ENCODE results near the gene PRPSAP1. TPM values are rescaled to one million over a fixed set of nuclear protein-coding genes. Genes with fewer than 3 reads are reported as not detected.

The PRPSAP1 gene
- total and polyA plus RNA-seq, 2 of the 8 experiments (the other 6 are each of a cell fraction or from before 2014, with no cell fraction given), result 32.0 to 54.2 TPM

GRCh38 chr17:76384222-76384986 lies 30.7 kb upstream of the PRPSAP1 start, which contains the start of gene SPHK1:
Gene SPHK1, plus strand, starts transcription at chr17:76384609. Its CDS starts 1,036 bp downstream, at chr17:76385645.
- no peak within 1 kb of the TSS; the same call in 1 of the 2 replicates for H2AFZ ChIP-seq (ENCODE audit: low read length)
- H3K4ac ChIP-seq (replicated peaks; ENCODE audit: insufficient read length, low read depth, low read length), result peak within 1 kb of the TSS; percentile 5
- H3K4me2 ChIP-seq (ENCODE audit: insufficient read depth in 1 of 2, low read depth in 2 of 2, low read length in 2 of 2), result peak within 1 kb of the TSS; percentile 92 to 95
- no peak within 1 kb of the TSS for H2BK20ac ChIP-seq (ENCODE audit: low read length)
- peak within 1 kb of the TSS; percentile 39 to 80 (median 60) for H3K4me3 ChIP-seq (ENCODE audit: extremely low read depth in 1 of 4, insufficient read depth in 2 of 4, low read depth in 3 of 4, low read length in 4 of 4)
- H3K9ac ChIP-seq (replicated peaks in 1 of 4; ENCODE audit: extremely low read depth in 1 of 4, low read depth in 3 of 4, low read length in 3 of 4), result no peak within 1 kb of the TSS
- H3K14ac ChIP-seq (ENCODE audit: insufficient read length), result no peak within 1 kb of the TSS
- no peaks in the 10 kb centered on the region for H3K79me2 ChIP-seq (ENCODE audit: control insufficient read depth in 1 of 2, insufficient read depth in 2 of 2, low read length in 2 of 2)
- no peak within 1 kb of the TSS for H3K56ac ChIP-seq (replicated peaks; ENCODE audit: insufficient read length, low read depth, low read length)
- no peak within 1 kb of the TSS for H3K27ac ChIP-seq (ENCODE audit: low read depth, low read length)
- DNase-seq (ENCODE audit: low read depth in 1 of 2, low spot score in 2 of 2), result peak in 1 of 2 experiments; percentile 83
- peak within 1 kb of the TSS; percentile 57 for H4K8ac ChIP-seq (ENCODE audit: extremely low read depth, insufficient read depth, low read length)
- CTCF ChIA-PET (ENCODE audit: partially characterized antibody), result interaction anchor here (0.6 to 28.1 kb wide), 21 partner anchors 8 to 443 kb away, joined by 3 to 635 read pairs (median 6); partner anchors contain the start of genes FBF1, PRPSAP1 and QRICH2
- POLR2A ChIA-PET (ENCODE audit: partially characterized antibody), result interaction anchor here (0.7 to 2.8 kb wide), 5 partner anchors 19 to 158 kb away, joined by 3 to 13 read pairs (median 4); partner anchors contain the start of gene PRPSAP1
- peak within 1 kb of the TSS; percentile 39; the same call in 1 of the 2 replicates for H2BK12ac ChIP-seq (ENCODE audit: low read depth, low read length)
- H2AK5ac ChIP-seq (ENCODE audit: low read depth, low read length), result no peak within 1 kb of the TSS
- H4K5ac ChIP-seq (ENCODE audit: insufficient read length, low read depth, low read length), result no peak within 1 kb of the TSS
- TF ChIP-seq ATF2 (IDR thresholded peaks at IDR 0.05; ENCODE audit: low read length), result no peak
- peak; percentile 77 for TF ChIP-seq KDM4A (IDR thresholded peaks at IDR 0.05; ENCODE audit: low read depth, low read length, severe bottlenecking)
- TF ChIP-seq ASH2L (IDR thresholded peaks at IDR 0.05; ENCODE audit: low read length), result no peak
- no peak for TF ChIP-seq GABPA (IDR thresholded peaks at IDR 0.05; ENCODE audit: borderline replicate concordance, insufficient read depth, low read length)
- TF ChIP-seq TAF1 (IDR thresholded peaks at IDR 0.05; ENCODE audit: low read depth, low read length), result 0 out of 2 replicates have a peak, but pooled peaks have one; percentile 27
- TF ChIP-seq SUZ12 (IDR thresholded peaks at IDR 0.05; ENCODE audit: low read length), result peak; percentile 67; the same call in 1 of the 2 replicates
- TF ChIP-seq TAF7 (optimal IDR thresholded peaks at IDR 0.05; ENCODE audit: borderline replicate concordance, low read depth, low read length), result no peak
- H2BK15ac ChIP-seq (ENCODE audit: low read length), result no peak within 1 kb of the TSS
- peak within 1 kb of the TSS; percentile 32 for H3K18ac ChIP-seq (ENCODE audit: extremely low read depth, low read length)
- H2BK5ac ChIP-seq (ENCODE audit: low read depth, low read length), result no peak within 1 kb of the TSS
- no peak for FAIRE-seq
- H3K9me3 ChIP-seq (ENCODE audit: insufficient read depth in 2 of 2, low read depth in 1 of 2, low read length in 1 of 2), result no peaks in the 10 kb centered on the region
- no peak within 1 kb of the TSS for H2BK120ac ChIP-seq (replicated peaks; ENCODE audit: low read depth, low read length)
- no peaks in the 10 kb centered on the region for H3K79me1 ChIP-seq (ENCODE audit: low read depth, low read length)
- peaks cover 0 to 2% of the 10 kb centered on the region in 2 experiments for H4K20me1 ChIP-seq (replicated peaks in 1 of 2; ENCODE audit: control insufficient read depth in 1 of 2, insufficient read depth in 2 of 2, low read length in 2 of 2)
- 0 out of 8 replicates have a peak, but pooled peaks cover 0 to 2% (median 0%) of the 10 kb centered on the region in 4 experiments for H3K36me3 ChIP-seq (ENCODE audit: control insufficient read depth in 2 of 4, insufficient read depth in 4 of 4, low read length in 3 of 4)
- H4K91ac ChIP-seq (replicated peaks; ENCODE audit: insufficient read length, low read length), result no peak within 1 kb of the TSS
- no peak within 1 kb of the TSS for H3K23ac ChIP-seq (ENCODE audit: insufficient read length)
- WGBS, 2 experiments (ENCODE audit: extremely low coverage in 1 of 2, insufficient coverage in 1 of 2, insufficient read length in 1 of 2, insufficient replicate concordance in 2 of 2, low coverage in 1 of 2, low lambda C conversion rate in 2 of 2, missing lambda C conversion rate in 1 of 2), result 3% methylated on average over 96 of the region's 118 CpGs; no CpG with 5 or more reads in 1 of the 2 experiments
- peaks cover 23% of the 10 kb centered on the region for H3K23me2 ChIP-seq (ENCODE audit: low read depth, low read length)
- H3K27me3 ChIP-seq (replicated peaks in 1 of 4; ENCODE audit: control insufficient read depth in 3 of 4, extremely low read depth in 1 of 4, insufficient read depth in 3 of 4, low read length in 3 of 4), result peaks cover 18 to 47% (median 33%) of the 10 kb centered on the region in 4 experiments; a peak in 6 of 7 replicates
- H3K4me1 ChIP-seq (replicated peaks in 1 of 4; ENCODE audit: control insufficient read depth in 3 of 4, insufficient read depth in 4 of 4, low read length in 3 of 4), result peaks cover 5 to 46% (median 22%) of the 10 kb centered on the region in 4 experiments
